GM19238 (cell line): ENCODE results near the gene MAP3K7CL.

ENCODE experiments used
- DNase-seq: peaks from one replicate; pipeline ENCODE4 v3.0.0; 2011; ENCODE audit warnings: low spot score; ENCODE audit not compliant: insufficient read length

The MAP3K7CL gene

GRCh38 chr21:29130270-29130969, at the start of gene MAP3K7CL:
Gene MAP3K7CL, plus strand, starts transcription at chr21:29130644. Its CDS starts 2,701 bp downstream, at chr21:29133345.
- DNase-seq, result no peak

GRCh38 chr21:29082046-29082815, 48.2 kb upstream of the MAP3K7CL start:
- no peak for DNase-seq

- no peak for DNase-seq
Measured at GRCh38 chr21:29083306-29083705, 47.1 kb upstream of the MAP3K7CL start.

- no peak for DNase-seq
Measured at GRCh38 chr21:29084372-29084771, 46.1 kb upstream of the MAP3K7CL start.

- no peak for DNase-seq
Measured at GRCh38 chr21:29085106-29085752, 45.2 kb upstream of the MAP3K7CL start.

GRCh38 chr21:29091033-29091432, 39.4 kb upstream of the MAP3K7CL start:
- DNase-seq, result no peak

- no peak for DNase-seq
Measured at GRCh38 chr21:29092102-29092959, 38.1 kb upstream of the MAP3K7CL start.

GRCh38 chr21:29096218-29097015, 34.0 kb upstream of the MAP3K7CL start:
- no peak for DNase-seq

- no peak for DNase-seq
Measured at GRCh38 chr21:29098156-29098555, 32.3 kb upstream of the MAP3K7CL start.

- no peak for DNase-seq
Measured at GRCh38 chr21:29102791-29103257, 27.6 kb upstream of the MAP3K7CL start.

- DNase-seq, result no peak
Measured at GRCh38 chr21:29104239-29104708, 26.2 kb upstream of the MAP3K7CL start.

GRCh38 chr21:29105218-29105617, 25.2 kb upstream of the MAP3K7CL start:
- DNase-seq, result no peak

GRCh38 chr21:29114765-29115500, 15.5 kb upstream of the MAP3K7CL start:
- no peak for DNase-seq

GRCh38 chr21:29115899-29116298, 14.5 kb upstream of the MAP3K7CL start:
- no peak for DNase-seq

- no peak for DNase-seq
Measured at GRCh38 chr21:29117372-29117955, 13.0 kb upstream of the MAP3K7CL start.

GRCh38 chr21:29121759-29122158, 8.7 kb upstream of the MAP3K7CL start:
- no peak for DNase-seq

- DNase-seq, result no peak
Measured at GRCh38 chr21:29124645-29125044, 5.8 kb upstream of the MAP3K7CL start.

GRCh38 chr21:29125191-29125590, 5.3 kb upstream of the MAP3K7CL start:
- DNase-seq, result no peak

GRCh38 chr21:29125979-29126378, 4.5 kb upstream of the MAP3K7CL start:
- DNase-seq, result no peak
